Lung (tissue), 12 donors: Measurements from ENCODE around the gene SDK1. TPM values are rescaled to one million over a fixed set of nuclear protein-coding genes. Genes with fewer than 3 reads are reported as not detected.

Experiments used
- ATAC-seq: fragments of 200-7000 bp; cut with Tn5 transposase; one replicate; pipeline ENCODE4 v1.9.1; 2020; ENCODE audit warnings: moderate number of reproducible peaks; ENCODE audit not compliant: insufficient read depth, low FRiP score
- DNase-seq, 3 donors: peaks; one replicate each; pipeline ENCODE4 v3.0.0-alpha.2; 2013 to 2017
- H3K27ac ChIP-seq, 2 donors: one replicate each; pipeline ENCODE4 v1.5.1; 2013; ENCODE audit warnings: mild to moderate bottlenecking in 2 of 2, moderate library complexity in 2 of 2, control low read depth in 1 of 2, inconsistent platforms in 1 of 2, low read depth in 1 of 2, low read length in 1 of 2
- H3K27me3 ChIP-seq, 3 donors: one replicate each; pipeline ENCODE4 v1.5.1; 2013; ENCODE audit warnings: low read length in 2 of 3; ENCODE audit not compliant: control insufficient read depth in 3 of 3, insufficient read depth in 3 of 3
- H3K36me3 ChIP-seq, 4 donors: one replicate each; pipeline ENCODE4 v1.5.1; 2013; ENCODE audit warnings: low read length in 4 of 4, mild to moderate bottlenecking in 1 of 4, moderate library complexity in 1 of 4; ENCODE audit not compliant: control insufficient read depth in 4 of 4, insufficient read depth in 4 of 4
- H3K4me1 ChIP-seq, 5 donors: one replicate each; pipeline ENCODE4 v1.5.1; 2013; ENCODE audit warnings: low read length in 5 of 5, mild to moderate bottlenecking in 2 of 5, moderate library complexity in 1 of 5; ENCODE audit not compliant: control insufficient read depth in 5 of 5, insufficient read depth in 5 of 5
- H3K4me3 ChIP-seq: one replicate; pipeline ENCODE4 v1.5.1; 2013; ENCODE audit warnings: mild to moderate bottlenecking, control low read depth, moderate library complexity
- H3K9ac ChIP-seq, 2 donors: one replicate each; pipeline ENCODE4 v1.5.1; 2013; ENCODE audit warnings: low read length in 2 of 2, control low read depth in 1 of 2; ENCODE audit not compliant: insufficient read depth in 1 of 2
- H3K9me3 ChIP-seq, 4 donors: one replicate each; pipeline ENCODE4 v1.5.1; 2013; ENCODE audit warnings: low read length in 3 of 4, mild to moderate bottlenecking in 1 of 4, moderate library complexity in 1 of 4; ENCODE audit not compliant: control insufficient read depth in 4 of 4, insufficient read depth in 3 of 4
- WGBS, 2 donors: extraction: QIAGEN DNeasy Blood & Tissue Kit; methylation state at CpG; one replicate each; pipeline ENCODE4 v1.1.7; 2013; 5-methylcytosine and 5-hydroxymethylcytosine counted together
- polyA plus RNA-seq, 2 donors: library from polyadenylated mRNA; stranded (reverse); fragments of 200-250 nt; gene quantifications; one replicate each; pipeline ENCODE4 v1.2.1, GENCODE V29; 2013
- total RNA-seq, 2 donors: library from RNA; depleted of rRNA in 1 of 2; stranded (reverse); fragments of >200 nt in 1 of 2; gene quantifications; one replicate each; pipeline ENCODE4 v1.2.1, GENCODE V29; 2014 to 2021
- TF ChIP-seq, protein P1 (sequence below): IDR thresholded peaks from 2 replicates; pipeline ENCODE4 v1.5.1; 2012; ENCODE audit warnings: mild to moderate bottlenecking; ENCODE audit errors: control extremely low read depth, extremely low read depth
- donor health status: control.
- donor health status: control.
- donor health status: Bipolar disorder and iron deficiency.
- donor health status: healthy.
- donor health status: DM: yes; HTN: yes; CAD: no.

SDK1 gene
- total and polyA plus RNA-seq, 4 donors, result 3.7 to 30.1 (median 12.7) TPM

DNA sequence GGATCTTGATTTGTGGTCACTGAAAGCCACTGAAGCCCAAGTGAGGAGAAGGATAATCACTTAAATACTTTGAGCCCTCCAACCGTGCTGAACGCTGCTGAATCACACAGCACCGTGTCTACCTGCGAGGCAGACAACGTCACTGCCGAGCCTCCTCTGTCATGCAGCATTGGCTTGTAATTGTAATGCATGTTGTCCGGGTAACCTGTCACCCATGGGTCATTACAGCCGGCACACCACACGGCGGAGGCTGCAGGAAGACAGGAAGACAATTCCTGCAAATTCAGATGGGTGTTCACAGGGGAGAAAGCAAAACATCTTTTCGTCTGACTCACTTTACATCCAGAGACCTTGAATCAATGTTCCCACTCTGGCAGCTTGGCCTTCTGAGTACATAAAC, 835.0 kb downstream of the SDK1 start:
- TF ChIP-seq, protein P1, sequence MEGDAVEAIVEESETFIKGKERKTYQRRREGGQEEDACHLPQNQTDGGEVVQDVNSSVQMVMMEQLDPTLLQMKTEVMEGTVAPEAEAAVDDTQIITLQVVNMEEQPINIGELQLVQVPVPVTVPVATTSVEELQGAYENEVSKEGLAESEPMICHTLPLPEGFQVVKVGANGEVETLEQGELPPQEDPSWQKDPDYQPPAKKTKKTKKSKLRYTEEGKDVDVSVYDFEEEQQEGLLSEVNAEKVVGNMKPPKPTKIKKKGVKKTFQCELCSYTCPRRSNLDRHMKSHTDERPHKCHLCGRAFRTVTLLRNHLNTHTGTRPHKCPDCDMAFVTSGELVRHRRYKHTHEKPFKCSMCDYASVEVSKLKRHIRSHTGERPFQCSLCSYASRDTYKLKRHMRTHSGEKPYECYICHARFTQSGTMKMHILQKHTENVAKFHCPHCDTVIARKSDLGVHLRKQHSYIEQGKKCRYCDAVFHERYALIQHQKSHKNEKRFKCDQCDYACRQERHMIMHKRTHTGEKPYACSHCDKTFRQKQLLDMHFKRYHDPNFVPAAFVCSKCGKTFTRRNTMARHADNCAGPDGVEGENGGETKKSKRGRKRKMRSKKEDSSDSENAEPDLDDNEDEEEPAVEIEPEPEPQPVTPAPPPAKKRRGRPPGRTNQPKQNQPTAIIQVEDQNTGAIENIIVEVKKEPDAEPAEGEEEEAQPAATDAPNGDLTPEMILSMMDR, result no peak
- 72 to 76% methylated on average over 11 of the region's 11 CpGs for WGBS, 2 donors
- no peak for DNase-seq
- Histone ChIP-seq H3K9me3 (no peaks in the 10 kb centered on the region), H3K27me3 (no peaks in the 10 kb centered on the region), H3K4me3 (no peak overlapping the region), H3K27ac (no peak overlapping the region), H3K4me1 (peaks cover 0 to 34% (median 7%) of the 10 kb centered on the region in 5 donors), H3K36me3 (no peaks in the 10 kb centered on the region), H3K9ac (no peak overlapping the region)
- no peak for ATAC-seq

DNA sequence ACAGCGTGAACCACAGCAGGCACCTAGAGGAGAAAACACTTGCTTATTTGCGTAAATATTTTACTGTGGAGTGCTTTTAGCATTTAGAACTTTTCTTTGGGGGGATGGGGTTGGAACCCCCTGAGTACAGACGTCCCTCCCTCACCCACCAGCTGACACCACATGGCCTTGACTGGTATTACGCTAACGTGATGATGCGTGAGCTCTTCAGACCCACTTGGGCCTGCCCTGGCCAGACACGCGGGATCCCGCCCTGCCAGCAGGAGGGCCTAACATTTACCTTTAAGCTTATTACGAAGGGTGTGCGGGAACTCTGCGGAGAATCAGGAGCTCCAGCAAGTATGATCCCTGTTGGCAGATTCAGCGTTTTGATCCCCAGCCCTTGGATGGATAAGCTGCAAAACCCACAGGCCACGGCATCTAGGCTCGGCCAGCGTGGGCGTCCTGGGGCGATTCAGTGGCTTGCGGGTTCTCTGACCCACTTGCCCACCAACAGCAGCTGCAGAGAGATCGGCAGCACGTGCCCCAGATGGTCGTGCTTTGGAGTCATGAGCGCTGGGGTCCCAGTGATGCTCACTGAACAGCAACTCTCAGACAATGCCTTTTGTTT, 835.6 kb downstream of the SDK1 start:
- WGBS, 2 donors, result 84 to 92% methylated on average over 23 of the region's 23 CpGs
- no peak overlapping the region for H3K9ac ChIP-seq
- no peak overlapping the region for H3K4me3 ChIP-seq
- H3K27ac ChIP-seq, result no peak overlapping the region
- DNase-seq (no peak), ATAC-seq (no peak)
- TF ChIP-seq, protein P1, result no peak
- peaks cover 0 to 36% (median 7%) of the 10 kb centered on the region in 5 donors for H3K4me1 ChIP-seq
- no peaks in the 10 kb centered on the region for H3K27me3 ChIP-seq
- H3K9me3 ChIP-seq, result no peaks in the 10 kb centered on the region
- no peaks in the 10 kb centered on the region for H3K36me3 ChIP-seq

DNA sequence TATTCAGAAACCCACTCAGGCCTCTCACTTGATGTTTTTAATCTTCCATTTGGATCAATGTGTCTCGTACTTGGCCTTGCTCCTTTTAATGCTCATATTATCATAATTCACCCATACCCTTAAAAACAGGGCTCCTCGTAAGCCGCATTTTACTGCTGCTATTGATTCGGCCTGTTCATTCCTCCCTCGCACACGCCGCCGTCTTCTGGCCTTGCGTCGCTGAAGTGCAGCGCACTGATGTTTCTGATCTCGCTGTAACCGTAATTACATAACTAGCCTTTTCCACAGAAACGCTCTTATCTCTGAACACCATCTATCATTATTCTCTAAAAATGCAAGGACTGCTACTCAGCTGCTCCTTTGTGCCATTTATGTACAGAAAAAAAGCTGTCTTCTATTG, 836.5 kb downstream of the SDK1 start:
- H3K4me1 ChIP-seq, result peaks cover 0 to 36% (median 7%) of the 10 kb centered on the region in 5 donors
- no peak for ATAC-seq
- H3K27me3 ChIP-seq, result no peaks in the 10 kb centered on the region
- no peak overlapping the region for H3K9ac ChIP-seq
- TF ChIP-seq, protein P1, result no peak
- H3K36me3 ChIP-seq, result no peaks in the 10 kb centered on the region
- WGBS, 2 donors, result 92 to 93% methylated on average over 14 of the region's 14 CpGs
- H3K9me3 ChIP-seq, result no peaks in the 10 kb centered on the region
- DNase-seq, result no peak
- no peak overlapping the region for H3K27ac ChIP-seq
- no peak overlapping the region for H3K4me3 ChIP-seq

DNA sequence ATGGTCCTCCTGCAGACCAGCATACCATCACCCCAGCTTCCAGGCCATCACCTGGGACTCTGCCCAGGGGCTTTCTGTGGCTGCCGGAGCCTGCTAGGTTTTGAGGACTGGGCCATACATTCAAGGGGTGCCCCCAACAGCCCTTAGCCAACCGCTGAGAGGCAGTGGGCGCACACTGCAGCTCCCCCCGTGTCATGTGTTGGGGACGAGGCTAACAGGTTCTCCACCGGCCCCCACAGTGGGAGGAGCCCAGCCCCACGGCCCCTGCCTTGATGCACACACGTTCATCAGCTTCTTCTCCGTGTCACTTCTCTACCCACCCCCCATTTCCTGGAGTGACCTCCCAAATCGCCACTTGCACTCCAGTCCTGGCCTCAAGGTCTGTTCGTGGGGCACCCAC, 837.8 kb downstream of the SDK1 start:
- 84 to 89% methylated on average over 11 of the region's 11 CpGs for WGBS, 2 donors
- H3K9ac ChIP-seq, result no peak overlapping the region
- no peak overlapping the region for H3K4me3 ChIP-seq
- peaks cover 0 to 2% (median 0%) of the 10 kb centered on the region in 4 donors for H3K9me3 ChIP-seq
- peaks cover 0 to 34% (median 5%) of the 10 kb centered on the region in 5 donors for H3K4me1 ChIP-seq
- TF ChIP-seq, protein P1, result no peak
- H3K27me3 ChIP-seq, result no peaks in the 10 kb centered on the region
- DNase-seq, result no peak
- no peak for ATAC-seq
- no peaks in the 10 kb centered on the region for H3K36me3 ChIP-seq
- H3K27ac ChIP-seq, result no peak overlapping the region
